Activated T-cell treated with anti-CD3 and anti-CD28 coated beads, Interleukin-2, amount 50 U/mL, for 1 hour (primary cell): ENCODE data around the gene SYT13.

Experiments used
- DNase-seq: peaks from one replicate; pipeline ENCODE4 v3.0.0-alpha.2; 2020

Gene SYT13

DNA sequence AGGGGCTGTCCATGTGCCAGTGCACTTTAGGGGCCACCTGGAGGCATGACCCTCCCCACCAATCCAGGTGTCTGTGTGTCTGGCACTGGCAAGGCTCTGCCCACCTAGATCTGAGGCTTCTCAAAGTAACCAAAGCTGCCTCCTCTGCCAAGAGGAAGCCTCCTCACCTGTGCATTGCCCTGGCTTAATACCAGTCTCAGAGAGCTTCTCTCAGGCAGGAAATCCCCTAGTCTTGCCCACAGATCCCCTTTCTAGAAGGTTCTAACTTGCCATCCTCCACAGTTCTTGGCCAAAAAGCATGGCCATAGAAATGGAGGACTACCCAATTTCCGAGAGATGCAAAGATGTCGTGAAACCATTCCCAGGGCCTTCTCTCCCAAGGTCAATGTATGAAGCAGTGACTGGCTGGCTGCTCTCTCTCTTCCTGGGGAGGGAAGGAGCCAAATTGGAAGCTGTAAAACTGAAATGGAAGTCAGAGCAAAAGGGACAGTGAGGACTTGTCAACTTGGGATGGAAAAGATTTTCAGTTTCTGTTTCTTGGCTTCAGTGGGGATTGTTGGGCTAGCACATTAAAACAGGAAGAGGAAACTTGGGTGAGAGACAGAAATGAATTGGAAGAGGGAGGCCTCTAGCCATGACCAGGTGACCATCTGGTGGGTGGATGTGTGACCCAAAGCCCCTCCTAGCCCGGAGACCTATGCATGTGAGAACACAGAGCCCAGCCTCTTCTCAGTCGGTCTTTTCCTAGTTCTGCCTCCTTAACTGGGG is 70.9 kb downstream of the SYT13 start:
- no peak for DNase-seq

GRCh38 chr11:45213717-45214116 is 72.4 kb downstream of the SYT13 start:
- no peak for DNase-seq

GRCh38 chr11:45213316-45213665 is 72.8 kb downstream of the SYT13 start:
- no peak for DNase-seq

DNA sequence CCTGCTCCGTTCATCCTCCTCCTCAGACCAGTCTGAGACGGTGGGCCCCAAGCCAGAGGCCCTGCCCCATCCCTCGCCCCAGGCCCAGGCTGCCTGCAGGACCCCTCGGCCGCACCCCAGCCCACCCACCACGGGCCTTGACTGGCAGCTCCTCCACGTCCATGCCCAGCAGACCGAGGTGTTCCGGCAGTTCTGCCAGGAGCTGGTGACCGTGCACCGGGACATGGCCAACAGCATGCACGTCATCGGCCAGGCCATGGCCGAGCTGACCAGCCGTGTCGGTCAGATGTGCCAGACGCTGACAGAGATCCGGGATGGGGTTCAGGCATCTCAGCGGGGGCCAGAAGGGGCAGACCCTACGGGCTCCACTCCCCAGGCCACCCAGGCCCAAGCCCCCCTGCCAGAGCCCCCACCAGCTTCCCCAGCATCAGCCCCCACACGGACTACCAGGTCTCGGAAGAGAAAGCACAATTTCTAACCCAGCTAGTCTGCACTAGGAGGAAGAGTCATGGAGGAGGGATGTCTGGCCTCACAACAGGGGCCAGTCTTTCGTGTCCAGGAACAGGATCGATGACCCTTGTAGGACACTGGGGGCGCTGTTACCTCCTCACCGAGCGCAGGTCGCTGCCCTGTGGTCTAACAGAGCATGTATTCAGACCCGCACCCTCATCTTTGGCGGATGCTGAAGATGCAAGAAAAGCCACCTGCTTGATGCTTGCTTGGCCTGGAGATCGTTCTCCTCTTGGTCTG is 73.4 kb downstream of the SYT13 start:
- no peak for DNase-seq

DNA sequence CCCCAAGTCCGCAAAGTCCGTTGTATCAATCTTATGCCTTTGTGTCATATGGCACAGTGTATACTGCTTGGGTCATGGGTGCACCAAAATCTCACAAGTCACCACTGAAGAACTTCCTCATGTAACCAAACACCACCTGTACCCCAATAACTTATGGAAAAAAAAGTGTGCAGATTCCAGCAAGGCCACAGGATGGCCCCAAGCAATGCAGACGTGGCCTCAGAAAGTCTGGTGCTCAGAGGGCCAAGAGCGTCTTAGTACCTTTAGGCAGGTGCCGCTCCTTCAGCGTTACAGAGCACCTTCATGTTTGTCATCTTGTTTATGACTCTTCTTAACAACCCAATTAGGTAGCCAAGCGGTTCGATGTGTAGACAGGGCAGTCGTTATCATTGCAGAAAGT is 74.4 kb downstream of the SYT13 start:
- no peak for DNase-seq

DNA sequence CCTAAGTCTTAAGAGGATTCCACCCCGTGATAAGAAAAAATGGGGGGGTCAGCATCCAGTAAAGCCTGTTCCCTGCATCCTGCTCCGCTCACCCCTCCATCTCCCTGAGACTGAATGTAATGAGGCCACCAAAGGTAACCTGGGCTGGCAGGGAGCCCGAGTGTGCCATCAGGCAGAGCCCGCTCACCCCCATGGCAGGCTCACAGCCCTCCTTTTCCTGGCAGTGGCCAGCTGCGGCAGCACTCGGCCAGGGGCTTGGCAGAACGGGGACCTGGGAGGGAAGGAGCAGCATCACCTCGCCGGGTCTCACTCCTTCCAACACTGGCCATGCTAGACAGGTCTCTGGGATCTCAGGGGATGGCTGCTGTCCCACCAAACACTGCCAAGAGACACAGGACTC is 75.3 kb downstream of the SYT13 start:
- no peak for DNase-seq

DNA sequence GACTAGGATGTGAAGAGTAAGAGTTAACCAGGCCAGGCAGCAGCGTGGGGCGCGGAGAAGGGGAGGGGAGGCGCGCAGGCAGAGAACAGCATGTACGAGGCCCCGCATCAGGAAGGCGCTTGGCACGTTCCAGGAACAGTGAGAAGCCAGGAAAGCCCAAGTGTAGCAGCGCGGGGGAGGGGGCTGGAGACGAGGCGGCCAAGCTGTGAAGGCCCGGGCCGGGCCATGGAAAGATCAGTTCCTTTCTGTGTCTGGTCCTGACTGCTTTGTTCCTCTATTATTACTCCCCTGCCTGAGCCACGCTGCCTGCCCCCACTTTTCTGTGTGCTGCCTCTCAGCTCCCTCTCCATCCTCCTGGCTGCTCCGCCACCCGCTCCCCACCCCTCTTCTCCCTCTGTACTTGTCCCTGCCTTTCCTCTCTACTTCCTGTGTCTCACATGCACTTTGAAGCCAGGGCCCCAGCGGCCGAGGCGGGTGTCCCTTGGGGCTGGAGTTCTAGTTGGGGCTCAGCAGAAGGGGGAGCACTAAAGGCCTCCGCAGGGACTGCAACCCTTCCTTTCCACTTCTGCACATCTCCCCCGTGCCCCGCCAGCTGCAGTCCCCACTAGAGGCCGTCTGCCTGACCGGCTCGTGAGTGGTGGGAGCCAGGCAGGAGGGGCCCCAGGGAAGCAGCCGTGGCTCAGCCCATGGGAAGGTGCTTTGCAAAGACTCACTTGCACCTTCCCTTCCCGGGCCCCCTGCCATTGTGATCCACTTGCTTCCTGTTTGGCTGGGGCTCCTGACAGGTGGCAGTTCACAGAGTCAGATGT is 76.0 kb downstream of the SYT13 start:
- no peak for DNase-seq

DNA sequence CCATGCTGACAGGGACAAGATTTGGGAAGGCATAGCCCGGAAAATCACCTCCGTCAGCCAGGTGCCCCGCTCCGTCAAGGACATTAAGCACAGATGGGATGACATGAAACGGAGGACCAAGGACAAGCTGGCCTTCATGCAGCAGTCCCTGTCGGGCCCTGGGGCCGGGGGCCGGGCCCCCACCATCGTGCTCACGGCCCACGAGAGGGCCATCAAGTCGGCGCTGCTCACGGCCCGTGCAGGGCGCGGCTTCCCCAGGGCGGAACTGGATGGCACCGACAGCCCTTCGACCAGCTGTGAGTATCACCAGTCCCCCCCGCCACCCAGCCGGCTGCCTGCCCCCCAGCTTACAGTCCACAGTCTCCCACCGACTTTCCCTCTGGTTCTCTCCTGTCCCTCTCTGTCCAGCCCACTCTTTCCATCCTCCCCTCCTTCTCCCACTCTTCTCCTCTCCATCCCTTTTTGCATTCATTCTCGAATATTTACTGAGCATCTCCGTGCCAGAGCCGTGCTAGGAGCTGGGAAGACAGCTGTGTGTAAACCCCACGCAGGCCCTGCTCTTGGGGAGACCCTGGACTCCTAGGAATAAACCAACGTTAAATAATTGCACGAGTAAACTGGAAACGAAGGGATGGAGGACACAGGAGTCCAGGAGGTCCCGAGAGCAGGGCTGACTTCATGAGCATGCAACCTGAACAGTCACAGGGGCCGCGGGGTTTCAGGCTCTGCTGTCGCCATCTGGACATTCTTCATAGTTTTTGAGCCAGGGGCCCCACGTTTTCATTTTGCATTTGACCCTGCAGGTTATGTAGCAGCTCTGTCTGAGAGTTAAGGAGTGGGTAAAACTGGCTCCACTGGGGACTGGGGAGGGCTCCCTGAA is 76.9 kb downstream of the SYT13 start:
- DNase-seq = no peak

- no peak for DNase-seq
Measured at GRCh38 chr11:45208135-45208534, 78.0 kb downstream of the SYT13 start.

DNA sequence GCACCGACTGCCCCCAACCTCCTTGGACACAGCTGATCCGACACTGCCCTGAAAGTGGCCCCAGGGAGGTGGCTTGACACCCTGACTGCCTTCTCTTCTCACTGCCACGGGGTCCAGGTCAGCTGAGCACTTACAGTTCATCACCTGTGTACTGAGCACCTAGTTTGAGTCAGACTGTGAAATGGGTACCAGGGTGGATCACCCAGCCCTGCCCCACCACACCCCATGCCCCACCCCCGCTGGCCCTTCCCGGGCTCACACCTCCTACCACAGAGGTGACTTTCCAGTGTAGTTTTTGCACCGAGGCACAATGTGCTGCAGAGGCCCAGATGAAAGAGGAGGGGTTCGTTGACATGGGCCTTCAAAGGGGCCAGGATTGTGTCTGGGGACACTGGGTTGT is 80.2 kb downstream of the SYT13 start:
- DNase-seq = no peak

- DNase-seq = no peak
Measured at GRCh38 chr11:45204761-45205160, 81.4 kb downstream of the SYT13 start.

- no peak for DNase-seq
Measured at GRCh38 chr11:45193695-45194094, 92.4 kb downstream of the SYT13 start.
